HG03521 (cell line): ENCODE results near the gene EMP2.
"Not testable (repeated sequence)": the region's sequence is repeated elsewhere in the genome, so short reads cannot be mapped to it uniquely, and the experiment has no call there.

ENCODE experiments used
- ATAC-seq: cut with Tn5 transposase; IDR thresholded peaks from one replicate; pipeline ENCODE4 v1.9.1; 2021; ENCODE audit warnings: mild to moderate bottlenecking, moderate library complexity; ENCODE audit not compliant: unreplicated experiment

EMP2 gene

DNA sequence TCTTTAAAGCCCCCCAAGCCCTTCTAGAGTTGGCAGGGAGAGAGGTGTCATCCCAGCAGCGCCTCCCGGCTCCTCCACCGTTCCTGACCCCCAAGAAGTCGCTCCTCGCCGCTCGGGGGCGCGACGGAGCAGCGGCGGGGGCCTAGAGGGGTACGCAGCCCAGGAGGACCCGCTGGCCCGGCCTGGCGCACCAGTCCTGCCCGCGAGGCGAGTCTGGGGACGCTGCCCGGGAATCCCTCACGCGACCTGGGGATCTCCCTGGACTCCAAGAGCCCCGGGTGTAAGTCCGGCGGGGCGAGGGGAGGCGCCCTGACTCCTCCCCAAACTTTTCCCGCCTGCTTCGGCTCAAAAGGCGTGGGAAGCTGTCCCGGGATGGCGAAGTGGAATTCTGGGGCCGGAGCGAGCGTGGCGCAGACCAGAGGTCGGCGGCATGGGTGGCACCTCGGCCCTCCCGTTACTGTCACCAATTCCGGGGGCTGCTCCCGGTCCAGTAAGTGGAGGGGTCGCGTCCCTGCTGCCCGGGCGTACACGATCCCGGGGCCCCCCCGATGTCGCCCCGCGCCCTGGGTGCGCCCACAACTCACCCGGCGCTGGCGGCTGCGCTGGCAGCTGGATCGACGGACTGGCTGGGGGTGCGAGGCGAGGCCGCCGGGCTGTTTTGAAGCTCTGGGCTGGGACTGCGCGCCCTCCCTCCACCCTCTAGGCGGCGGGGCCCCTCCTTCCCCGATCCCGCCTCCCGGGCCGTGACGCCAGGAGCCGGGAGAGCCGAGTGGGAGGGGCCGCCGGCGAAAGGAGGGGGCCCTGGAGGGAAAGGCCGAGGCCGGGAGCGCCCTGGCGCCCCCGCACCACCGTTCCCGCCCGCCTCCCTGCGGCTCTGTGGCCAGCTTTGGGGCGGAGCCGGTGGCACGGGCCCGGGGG lies at the start of gene EMP2:
TSS of gene EMP2 (minus strand) at position 634 of the 918 bp plus-strand sequence. CDS start 32,981 bp downstream, outside the sequence.
- ATAC-seq = no peak

DNA sequence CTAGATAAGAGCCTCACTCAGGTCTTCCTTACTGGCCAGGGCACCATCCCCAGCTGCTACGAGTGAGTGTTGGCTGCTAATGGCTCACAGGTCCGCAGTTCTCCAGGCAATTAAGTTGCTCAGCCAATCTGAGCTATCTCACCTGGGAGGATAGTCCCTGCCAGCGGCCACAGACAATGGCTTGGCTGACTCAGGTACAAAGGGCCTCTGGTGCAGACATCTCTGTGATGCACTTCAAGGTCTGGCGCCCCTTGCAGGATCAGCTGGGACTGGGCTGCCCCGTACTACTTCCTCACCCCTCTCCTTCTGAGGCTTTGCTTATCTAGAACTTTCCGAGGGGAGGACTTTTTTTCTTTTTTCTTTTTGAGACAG lies 49.2 kb upstream of the EMP2 start:
- no peak for ATAC-seq

GRCh38 chr16:10625595-10626357 lies 45.4 kb upstream of the EMP2 start:
- no peak for ATAC-seq

GRCh38 chr16:10624527-10624926 lies 44.1 kb upstream of the EMP2 start:
- ATAC-seq = no peak

GRCh38 chr16:10623059-10623458 lies 42.7 kb upstream of the EMP2 start:
- no peak for ATAC-seq

DNA sequence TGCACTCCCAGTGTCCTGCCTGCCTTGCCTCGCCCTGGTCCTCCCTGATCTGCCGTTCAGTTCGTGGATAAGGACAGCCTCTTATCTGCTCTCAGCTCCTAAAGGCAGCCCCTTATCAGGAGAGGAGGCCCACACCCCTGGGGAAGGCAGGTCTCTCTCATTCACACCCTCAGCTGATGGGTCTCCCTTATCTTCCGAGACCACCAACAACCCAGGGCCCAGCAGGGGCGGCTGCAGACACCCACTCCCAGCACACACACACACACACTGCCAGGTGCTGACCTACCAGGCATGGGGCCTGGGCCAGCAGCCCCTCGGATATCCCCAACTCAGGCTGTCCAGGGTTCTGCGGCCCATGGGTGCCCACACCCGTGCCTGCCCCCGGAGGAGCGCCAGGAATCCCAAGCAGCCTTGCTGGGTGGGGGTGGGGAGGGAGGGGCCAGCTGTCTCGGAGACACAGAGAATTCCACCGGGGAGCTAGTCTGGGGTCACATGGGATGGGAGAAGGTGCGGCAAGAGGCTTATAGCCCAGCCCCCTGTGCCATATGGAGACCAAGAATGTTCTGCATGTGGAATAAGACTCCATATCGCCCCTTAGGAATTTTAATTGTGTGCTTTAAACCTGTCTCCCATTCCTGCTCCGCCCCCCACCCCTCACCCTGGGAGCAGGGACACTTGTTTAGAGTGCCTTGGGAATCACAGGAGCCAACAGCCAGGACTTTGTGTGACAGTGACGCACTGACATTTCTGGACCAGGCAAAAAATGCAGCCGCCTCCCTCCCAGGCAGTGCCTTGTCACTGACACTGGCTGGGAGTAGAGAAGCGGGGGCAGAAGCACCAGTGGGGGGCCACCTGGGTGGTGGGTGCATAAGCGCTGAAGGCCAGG lies 41.9 kb upstream of the EMP2 start:
- ATAC-seq = no peak

DNA sequence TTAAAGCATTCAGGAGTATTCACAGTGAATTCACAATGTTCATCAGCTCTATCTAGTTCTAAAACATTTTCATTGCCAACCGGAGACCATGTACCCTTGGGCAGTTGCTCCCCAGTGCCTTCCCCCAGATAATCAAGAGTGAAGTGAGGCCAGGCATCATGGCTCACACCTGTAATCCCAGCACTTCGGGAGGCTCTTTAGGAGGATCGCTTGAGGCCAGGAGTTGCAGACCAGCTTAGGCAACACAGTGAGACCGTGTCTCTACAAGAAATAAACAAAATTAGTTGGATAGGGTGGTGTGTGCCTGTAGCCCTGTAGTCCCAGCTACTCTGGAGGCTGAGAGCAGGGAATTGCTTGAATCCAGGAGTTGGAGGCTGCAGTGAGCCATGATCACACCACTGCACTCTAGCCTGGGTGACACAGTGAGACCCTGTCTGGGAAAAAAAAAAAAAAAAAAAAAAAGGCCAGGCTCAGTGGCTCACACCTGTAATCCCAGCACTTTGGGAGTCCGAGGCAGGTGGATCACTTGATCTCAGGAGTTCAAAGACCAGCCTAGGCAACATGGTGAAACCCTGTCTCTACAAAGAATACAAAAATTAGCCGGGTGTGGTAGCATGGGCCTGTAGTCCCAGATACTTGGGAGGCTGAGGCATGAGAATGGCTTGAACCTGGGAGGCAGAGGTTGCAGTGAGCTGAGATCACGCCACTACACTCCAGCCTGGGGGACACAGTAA lies 41.0 kb upstream of the EMP2 start:
- ATAC-seq = not testable (repeated sequence)

GRCh38 chr16:10620120-10620519 lies 39.7 kb upstream of the EMP2 start:
- ATAC-seq = no peak

DNA sequence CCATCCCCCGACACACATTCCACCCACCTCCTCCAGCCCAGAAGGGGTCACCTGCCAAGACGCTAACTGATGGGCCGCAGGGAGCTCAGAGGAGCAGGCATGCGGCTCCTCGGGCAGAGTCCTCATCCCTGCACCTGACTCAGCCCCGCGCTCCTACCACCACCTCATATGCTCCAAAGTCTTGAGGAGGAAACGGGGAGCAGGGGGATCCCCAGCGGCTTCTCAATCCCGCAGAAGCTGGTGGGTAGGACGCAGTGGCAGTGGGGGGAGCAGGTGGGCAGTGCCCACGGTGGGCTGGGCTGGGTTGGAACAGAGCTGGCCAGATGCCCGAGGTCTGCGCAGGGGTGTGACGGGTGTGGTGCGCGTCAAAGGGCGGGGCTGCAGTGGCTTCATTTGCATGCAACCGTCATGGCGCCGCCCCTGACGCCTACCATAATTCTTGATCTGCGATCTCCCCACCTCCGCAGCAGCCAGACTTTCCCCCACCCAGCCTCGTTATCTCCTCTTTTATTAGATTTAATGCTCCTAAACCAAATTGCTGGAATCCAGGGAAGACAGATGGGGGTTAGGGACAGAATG lies 39.0 kb upstream of the EMP2 start:
- no peak for ATAC-seq

GRCh38 chr16:10618710-10619209 lies 38.4 kb upstream of the EMP2 start:
- no peak for ATAC-seq

DNA sequence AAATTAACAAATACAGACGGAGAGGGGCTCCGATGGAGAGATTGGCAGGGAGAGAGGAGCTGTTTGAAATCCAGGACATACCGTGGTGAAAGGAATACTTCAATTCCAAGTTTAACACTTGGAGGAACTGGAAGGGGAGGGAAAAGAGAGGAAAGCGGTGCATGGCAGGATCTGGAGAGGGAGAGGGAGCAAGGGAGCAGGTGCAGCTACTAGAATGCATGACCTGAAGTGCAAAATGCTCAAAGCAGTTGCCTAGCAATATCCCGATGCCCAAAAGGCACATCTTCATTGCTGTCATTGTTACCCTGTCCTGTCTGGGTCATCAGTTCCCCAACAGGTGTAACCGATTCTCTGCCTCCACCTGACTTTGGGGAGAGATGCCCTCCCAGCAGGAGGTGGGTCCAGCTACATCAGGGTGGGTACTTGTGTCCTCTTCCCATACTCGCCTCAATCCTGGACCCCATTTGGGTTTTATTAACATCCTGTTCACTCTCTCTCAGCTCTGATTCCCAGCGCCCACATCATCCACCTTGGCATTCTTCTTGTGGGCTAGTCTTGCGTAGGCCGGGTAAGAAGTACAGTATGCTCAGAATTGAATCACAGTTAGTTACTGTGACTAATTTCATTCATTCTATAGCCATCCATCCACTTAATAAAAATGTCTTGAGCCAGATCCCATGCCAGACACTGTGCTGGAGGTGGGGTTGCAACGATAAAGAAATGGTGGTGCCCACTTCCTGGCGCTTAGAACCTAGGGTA lies 37.4 kb upstream of the EMP2 start:
- ATAC-seq = no peak

DNA sequence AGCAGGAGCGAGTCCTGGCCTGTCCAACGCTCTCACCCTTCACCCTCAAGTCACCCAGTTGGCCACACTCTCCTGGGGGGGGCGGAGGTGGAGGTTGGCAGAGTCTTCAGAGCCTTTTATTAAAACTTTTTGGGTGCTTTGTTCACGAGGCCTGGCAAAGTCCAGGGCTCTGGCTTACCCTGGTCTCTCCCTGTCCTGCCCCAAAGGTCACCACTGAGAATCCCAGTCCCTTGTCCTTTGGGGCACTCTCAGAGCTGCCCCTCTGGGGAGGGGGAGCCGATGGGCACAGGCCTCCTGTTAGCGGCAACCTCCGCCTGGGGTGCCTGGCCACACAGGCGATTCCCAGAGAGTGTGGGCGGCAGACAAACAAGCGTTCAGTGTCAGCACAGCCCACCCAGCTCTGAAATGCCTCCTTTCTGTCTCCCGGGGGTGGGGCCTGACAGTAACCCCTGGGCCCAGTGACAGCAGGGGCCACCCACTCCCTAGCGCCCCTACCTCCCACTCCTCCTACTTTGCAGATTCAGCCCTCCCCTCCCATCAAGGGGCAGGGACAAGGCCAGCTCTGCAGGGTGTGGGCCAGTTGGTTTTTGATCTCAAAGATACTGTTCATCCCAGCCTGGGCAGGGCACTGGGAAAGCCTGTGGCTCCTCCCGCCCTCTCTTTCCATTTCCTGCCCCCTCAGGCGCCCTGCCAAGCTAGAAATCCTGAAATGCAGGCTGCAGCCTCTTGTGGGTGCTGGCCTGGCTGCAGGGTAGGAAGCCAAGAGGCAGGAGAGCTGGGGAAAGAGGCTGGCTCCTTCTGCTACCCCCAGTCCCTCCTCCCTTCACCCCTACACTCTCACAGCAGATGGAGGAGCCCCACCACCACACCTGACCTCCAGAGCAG lies 36.6 kb upstream of the EMP2 start:
- no peak for ATAC-seq

DNA sequence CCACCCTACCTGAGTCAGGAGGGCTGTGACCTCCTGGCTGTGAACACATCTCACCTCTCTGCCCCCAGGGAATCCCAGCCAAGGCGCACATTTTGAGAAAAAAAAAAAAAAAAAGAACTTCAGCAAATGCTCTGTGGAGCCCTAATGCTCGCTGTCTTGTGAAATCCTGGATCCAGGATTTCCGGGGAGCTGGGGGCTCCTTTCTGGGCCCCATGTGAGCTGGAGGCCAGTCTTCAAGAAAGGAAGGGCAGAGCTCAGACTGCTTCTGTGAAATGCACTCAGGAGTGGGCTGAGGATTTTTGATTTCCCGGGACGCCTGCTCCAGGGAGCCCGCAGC lies 36.0 kb upstream of the EMP2 start:
- ATAC-seq = no peak

DNA sequence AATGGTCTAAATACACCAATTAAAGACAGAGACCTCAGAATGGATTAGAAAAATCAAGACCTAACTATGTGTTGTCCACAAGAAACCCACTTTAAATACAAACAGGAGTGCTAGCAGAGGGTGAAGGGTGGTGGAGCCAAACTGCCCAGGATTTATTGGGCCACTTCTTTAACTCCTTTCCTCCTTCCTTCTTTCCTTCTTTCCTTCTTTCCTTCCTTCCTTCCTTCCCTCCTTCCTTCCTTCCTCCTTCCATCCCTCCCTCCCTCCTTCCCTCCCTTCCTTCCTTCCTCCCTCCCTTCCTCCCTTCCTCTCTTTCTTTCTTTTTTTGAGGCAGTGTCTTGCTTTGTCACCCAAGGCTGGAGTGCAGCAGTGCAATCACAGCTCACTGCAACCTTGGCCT lies 34.3 kb upstream of the EMP2 start:
- no peak for ATAC-seq

GRCh38 chr16:10613785-10614485 lies 33.5 kb upstream of the EMP2 start:
- no peak for ATAC-seq

DNA sequence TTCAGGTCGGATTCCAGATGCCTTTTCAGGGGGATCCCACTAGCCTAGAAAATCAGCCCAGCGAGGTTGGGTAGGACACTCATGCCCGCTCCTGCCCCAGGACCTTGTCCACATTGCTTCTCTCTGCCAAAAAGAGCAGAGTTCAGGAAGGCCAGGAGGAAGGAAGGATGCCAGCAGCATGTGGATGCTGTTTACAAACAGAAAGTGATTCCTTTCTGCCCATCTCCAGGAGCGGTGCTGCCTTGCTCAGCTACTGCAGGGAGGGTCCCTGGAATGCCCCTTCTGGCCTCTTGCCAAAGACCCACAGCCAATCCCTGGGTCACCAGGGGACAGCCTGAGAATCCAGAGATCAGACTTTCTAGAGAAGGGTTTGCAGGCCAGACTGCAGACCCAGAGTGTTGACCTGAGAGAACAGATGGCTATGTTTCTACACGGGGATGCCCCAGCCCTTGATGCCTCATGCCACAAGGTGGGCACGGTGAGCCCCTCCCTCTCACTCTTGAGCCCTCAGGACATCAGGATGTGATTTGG lies 32.3 kb upstream of the EMP2 start:
- no peak for ATAC-seq

GRCh38 chr16:10611825-10612342 lies 31.5 kb upstream of the EMP2 start:
- no peak for ATAC-seq
